Right renal pelvis (tissue), 4 donors: ENCODE measurements around the gene BUB3. TPM values are rescaled to one million over a fixed set of nuclear protein-coding genes. Genes with fewer than 3 reads are reported as not detected.

Source experiments
- DNase-seq, 4 donors: peaks; one replicate each; pipeline ENCODE4 v3.0.0-alpha.2; 2013; ENCODE audit warnings: low read depth in 4 of 4, low spot score in 3 of 4, missing footprints in 1 of 4
- polyA plus RNA-seq, 4 donors: library from polyadenylated mRNA; unstranded; fragments of 120-200 nt; gene quantifications; one replicate each; pipeline ENCODE4 v1.2.1, GENCODE V29; 2013; ENCODE audit not compliant: insufficient read length in 4 of 4

The BUB3 gene
- polyA plus RNA-seq, 4 donors = 121 to 137 (median 128) TPM

GRCh38 chr10:123191886-123192285 is 37.7 kb downstream of the BUB3 start:
- DNase-seq = no peak

- DNase-seq = no peak
Observed at GRCh38 chr10:123194056-123194455, 39.9 kb downstream of the BUB3 start.

GRCh38 chr10:123200531-123200930 is 46.3 kb downstream of the BUB3 start:
- DNase-seq = no peak

GRCh38 chr10:123202506-123202905 is 48.3 kb downstream of the BUB3 start:
- no peak for DNase-seq

- DNase-seq = no peak
Observed at GRCh38 chr10:123203393-123204126, 49.4 kb downstream of the BUB3 start.

- no peak for DNase-seq
Observed at GRCh38 chr10:123204127-123204461, 49.9 kb downstream of the BUB3 start.

GRCh38 chr10:123205041-123205440 is 50.8 kb downstream of the BUB3 start:
- DNase-seq = no peak

- no peak for DNase-seq
Observed at GRCh38 chr10:123212063-123212462, 57.9 kb downstream of the BUB3 start.

- no peak for DNase-seq
Observed at GRCh38 chr10:123212640-123213039, 58.4 kb downstream of the BUB3 start.

- DNase-seq = no peak
Observed at GRCh38 chr10:123213192-123213591, 59.0 kb downstream of the BUB3 start.

Other genes starting within 250 kb of the BUB3 start
- gene FAM24A, start 243.8 kb upstream of the BUB3 start, polyA plus RNA-seq = not detected
- gene C10orf88, start 200.2 kb upstream of the BUB3 start, polyA plus RNA-seq = 10 to 100 TPM; 15.7 to 22.0 (median 19.9) TPM
- 10 to 100 TPM in 1 of 4 donors, 1 to 10 TPM in 3; 8.0 to 10.4 (median 8.3) TPM for gene PSTK, start 174.0 kb upstream of the BUB3 start, polyA plus RNA-seq
- gene IKZF5, start 145.6 kb upstream of the BUB3 start, polyA plus RNA-seq = 10 to 100 TPM; 18.6 to 27.5 (median 25.2) TPM
- gene ACADSB, start 145.4 kb upstream of the BUB3 start, polyA plus RNA-seq = 10 to 100 TPM; 21.3 to 33.2 (median 27.8) TPM
- not detected for gene HMX3, start 18.4 kb upstream of the BUB3 start, polyA plus RNA-seq
- 1 to 10 TPM; 1.3 to 2.9 (median 1.9) TPM for gene HMX2, start 6.3 kb upstream of the BUB3 start, polyA plus RNA-seq